Epithelial cell of esophagus (primary cell): ENCODE results near the gene TENM3.

Experiments used
- DNase-seq: peaks from one replicate; pipeline ENCODE4 v3.0.0; 2010; ENCODE audit warnings: low read depth
- H3K4me3 ChIP-seq: 2 replicates; pipeline ENCODE4 v1.5.1; 2011; ENCODE audit warnings: mild to moderate bottlenecking, low read length, control low read depth
- CTCF ChIP-seq: IDR thresholded peaks from 2 replicates; pipeline ENCODE4 v1.5.1; 2011; ENCODE audit warnings: low read depth, mild to moderate bottlenecking, low read length, control low read depth, inconsistent platforms; ENCODE audit not compliant: insufficient read depth; ENCODE audit errors: missing control alignments

TENM3 gene

GRCh38 chr4:182704077-182704476 lies 460.9 kb downstream of the TENM3 start:
- TF ChIP-seq CTCF: no peak
- no peak overlapping the region for H3K4me3 ChIP-seq
- DNase-seq: no peak

- no peak for DNase-seq
- no peak overlapping the region for H3K4me3 ChIP-seq
- no peak for TF ChIP-seq CTCF
These were observed 461.7 kb downstream of the TENM3 start for GRCh38 chr4:182704948-182705347.

- no peak for DNase-seq
- TF ChIP-seq CTCF: no peak
These were observed 462.2 kb downstream of the TENM3 start for GRCh38 chr4:182705389-182705788.

GRCh38 chr4:182711211-182711610 lies 468.0 kb downstream of the TENM3 start:
- no peak overlapping the region for H3K4me3 ChIP-seq
- no peak for DNase-seq
- TF ChIP-seq CTCF: no peak

More at GRCh38 chr4:182705389-182705788, 462.2 kb downstream of the TENM3 start:
- no peak overlapping the region for H3K4me3 ChIP-seq

GRCh38 chr4:182715548-182715947 lies 472.3 kb downstream of the TENM3 start:
- no peak for TF ChIP-seq CTCF
- DNase-seq: no peak

GRCh38 chr4:182716192-182716591 lies 473.0 kb downstream of the TENM3 start:
- TF ChIP-seq CTCF: no peak
- DNase-seq: no peak
- H3K4me3 ChIP-seq: no peak overlapping the region

More at GRCh38 chr4:182715548-182715947, 472.3 kb downstream of the TENM3 start:
- H3K4me3 ChIP-seq: no peak overlapping the region

- no peak overlapping the region for H3K4me3 ChIP-seq
- DNase-seq: no peak
- TF ChIP-seq CTCF: no peak
These were observed 474.8 kb downstream of the TENM3 start for GRCh38 chr4:182717788-182718583.
